Fibroblast of skin of right quadriceps (primary cell): Measurements from ENCODE around the gene HTT-AS.
"Not testable (repeated sequence)": the region's sequence is repeated elsewhere in the genome, so short reads cannot be mapped to it uniquely, and the experiment has no call there.

Source experiments
- DNase-seq: peaks from one replicate; pipeline ENCODE4 v3.0.0-alpha.2; 2013

The HTT-AS gene

GRCh38 chr4:3051141-3051897, 23.0 kb downstream of the HTT-AS start:
- not testable (repeated sequence) for DNase-seq

GRCh38 chr4:3047464-3048286, 26.7 kb downstream of the HTT-AS start:
- peak; percentile 23 for DNase-seq

- no peak for DNase-seq
These were observed 27.7 kb downstream of the HTT-AS start for GRCh38 chr4:3046623-3047022.

GRCh38 chr4:3046162-3046561, 28.2 kb downstream of the HTT-AS start:
- no peak for DNase-seq

- DNase-seq, result peak; percentile 64
These were observed 29.2 kb downstream of the HTT-AS start for GRCh38 chr4:3044870-3045819.

DNA sequence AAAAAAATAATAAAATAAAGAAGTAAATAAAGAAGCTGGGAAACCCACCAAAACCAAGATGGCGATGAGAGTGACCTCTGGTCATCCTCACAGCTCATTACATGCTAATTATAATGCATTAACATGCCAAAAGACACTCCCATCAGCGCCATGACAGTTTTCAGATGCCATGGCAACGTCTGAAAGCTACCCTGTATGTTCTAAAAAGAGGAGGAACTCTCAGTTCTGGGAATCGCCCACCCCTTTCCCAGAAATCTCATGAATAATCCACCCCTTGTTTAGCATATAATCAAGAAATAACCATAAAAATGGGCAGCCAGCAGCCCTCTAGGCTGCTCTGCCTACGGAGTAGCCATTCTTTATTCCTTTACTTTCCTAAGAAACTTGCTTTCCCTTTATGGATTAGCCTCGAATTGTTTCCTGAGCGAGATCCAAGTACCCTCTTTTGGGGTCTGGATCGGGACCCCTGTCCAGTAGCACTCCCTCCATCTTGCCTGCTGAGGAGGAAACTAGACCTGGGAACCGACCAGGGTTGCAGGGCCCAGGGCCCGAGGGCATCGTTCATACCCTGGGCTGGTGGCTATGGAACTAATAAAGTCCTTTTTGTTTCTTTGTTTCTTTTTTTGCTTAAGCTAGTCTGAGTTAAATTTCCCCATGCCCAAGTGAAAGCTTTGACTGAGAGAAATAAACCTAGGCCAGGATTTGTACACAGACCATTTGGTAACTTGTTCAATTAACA, 30.9 kb downstream of the HTT-AS start:
- DNase-seq, result no peak

GRCh38 chr4:3042226-3042625, 32.1 kb downstream of the HTT-AS start:
- no peak for DNase-seq

GRCh38 chr4:3041192-3042142, 32.9 kb downstream of the HTT-AS start:
- DNase-seq, result peak; percentile 43

DNA sequence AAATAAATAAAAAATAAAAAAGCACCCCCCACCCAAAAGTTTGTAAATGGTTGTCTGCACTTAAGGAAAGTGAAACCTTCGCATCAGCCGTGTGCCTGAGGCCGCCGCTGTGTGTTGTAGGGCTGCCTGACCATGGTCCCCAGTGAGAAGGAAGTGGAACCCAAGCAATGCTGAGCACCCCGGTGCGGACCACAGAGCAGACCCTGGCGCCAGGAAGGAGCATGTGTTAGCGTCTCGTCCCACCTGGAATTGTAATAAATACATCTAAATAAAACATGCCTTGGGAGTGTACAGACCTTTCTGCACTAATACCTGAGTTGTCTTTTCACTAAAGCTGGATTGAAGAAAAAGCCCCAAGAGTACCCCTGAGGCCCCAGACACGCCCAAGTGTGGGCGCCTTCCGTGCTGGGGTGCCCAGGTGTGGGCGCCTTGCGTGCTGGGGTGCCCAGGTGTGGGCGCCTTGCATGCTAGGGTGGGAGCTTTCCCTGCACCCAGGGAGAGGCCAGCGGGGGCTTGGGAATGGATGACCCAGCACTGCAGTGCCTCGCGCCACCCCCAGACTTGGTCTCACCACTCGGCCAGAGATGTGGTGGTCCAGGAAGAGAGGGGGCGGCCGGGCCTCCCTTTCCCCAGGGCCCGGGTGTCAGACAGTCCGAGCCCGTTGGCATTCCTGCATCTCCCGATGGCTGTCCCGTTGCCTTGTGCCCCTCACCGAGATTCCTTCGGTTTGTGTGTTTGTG, 33.7 kb downstream of the HTT-AS start:
- DNase-seq, result no peak

DNA sequence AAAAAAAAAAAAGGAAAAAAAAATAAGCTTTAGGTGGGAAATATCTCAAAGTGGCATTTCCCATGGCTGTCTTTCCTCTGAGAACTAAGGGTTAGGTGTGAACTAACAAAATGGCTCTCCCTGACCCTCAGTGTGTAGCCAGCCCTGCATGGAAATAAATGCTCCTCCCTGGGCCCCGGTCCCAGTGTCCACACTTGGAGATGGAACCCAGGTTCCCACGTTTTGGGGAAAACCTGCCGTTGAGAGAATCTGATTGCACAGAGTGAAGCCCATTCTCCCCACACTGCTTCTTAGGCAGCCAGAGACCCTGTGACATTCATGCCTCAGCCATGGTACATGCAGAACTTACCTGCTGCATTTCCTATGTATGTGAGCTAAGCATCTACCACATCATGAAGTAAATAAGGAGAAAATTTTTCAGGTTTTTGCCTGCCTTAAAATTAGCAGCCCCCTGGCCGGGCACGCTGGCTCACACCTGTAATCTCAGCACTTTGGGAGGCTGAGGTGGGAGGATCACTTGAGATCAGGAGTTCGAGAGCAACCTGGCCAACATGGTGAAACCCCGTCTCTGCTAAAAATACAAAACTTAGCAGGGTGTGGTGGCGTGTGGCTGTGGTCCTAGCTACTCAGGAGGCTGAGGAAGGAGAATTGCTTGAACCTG, 34.5 kb downstream of the HTT-AS start:
- no peak for DNase-seq

GRCh38 chr4:3037957-3038461, 36.3 kb downstream of the HTT-AS start:
- DNase-seq, result no peak

DNA sequence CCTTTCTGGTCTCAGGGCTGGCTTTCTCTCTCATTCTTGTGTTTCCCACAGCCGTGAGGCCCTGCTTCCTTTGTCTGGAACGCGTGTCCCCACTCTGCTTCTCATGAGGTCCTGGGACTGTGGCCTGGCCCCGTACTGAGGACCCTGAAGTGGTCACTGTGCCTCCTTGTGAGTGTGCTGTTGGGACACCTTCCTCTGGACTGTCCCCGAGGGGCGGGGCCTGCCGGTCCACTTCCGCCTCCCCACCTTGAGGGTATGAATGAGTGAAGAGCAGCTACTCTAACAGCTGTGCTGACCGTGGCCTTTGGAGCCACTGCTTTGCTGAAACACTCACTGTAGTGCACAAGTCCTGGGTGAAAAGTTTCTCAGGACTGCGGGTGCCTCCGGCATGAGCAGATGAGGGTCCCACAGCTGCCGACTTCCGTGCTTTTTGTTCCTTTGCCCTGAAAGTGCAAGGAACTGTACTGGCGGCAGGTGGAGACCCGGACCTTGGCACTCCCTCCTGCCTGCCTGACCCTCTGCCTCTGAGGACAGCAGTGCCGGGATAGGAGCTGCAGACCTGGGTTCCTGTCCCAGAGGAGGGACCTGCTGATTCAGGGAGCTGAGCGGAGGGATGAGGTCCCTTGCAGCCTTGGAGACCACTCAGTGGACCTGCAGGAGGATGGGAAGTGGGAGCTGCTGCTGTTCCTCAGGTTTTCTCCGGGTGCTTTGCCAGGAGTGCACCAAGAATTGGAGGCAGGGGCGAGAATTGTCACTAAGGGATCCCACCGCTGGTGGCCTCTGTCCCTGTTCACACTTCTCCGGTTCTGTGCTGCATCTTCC, 38.0 kb downstream of the HTT-AS start:
- DNase-seq, result no peak

DNA sequence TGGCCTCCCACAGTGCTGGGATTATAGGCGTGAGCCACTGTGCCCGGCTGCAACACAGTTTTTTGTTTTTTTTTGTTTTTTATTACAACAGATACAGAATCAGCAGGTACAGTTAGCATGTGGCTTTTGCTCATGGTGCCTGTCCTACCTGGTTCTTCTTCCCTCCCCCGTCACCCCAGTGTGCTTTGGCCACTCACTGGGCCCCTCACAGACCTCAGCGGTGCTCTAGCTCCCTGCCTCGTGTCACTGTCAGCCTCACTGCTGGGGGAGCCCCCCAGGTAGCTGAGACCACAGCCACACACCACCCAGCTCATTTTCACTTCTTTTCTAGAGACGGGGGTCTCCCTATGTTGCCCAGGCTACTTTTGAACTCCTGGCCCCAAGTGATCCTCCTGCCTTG, 38.7 kb downstream of the HTT-AS start:
- no peak for DNase-seq

- DNase-seq, result no peak
These were observed 39.1 kb downstream of the HTT-AS start for GRCh38 chr4:3035249-3035648.

DNA sequence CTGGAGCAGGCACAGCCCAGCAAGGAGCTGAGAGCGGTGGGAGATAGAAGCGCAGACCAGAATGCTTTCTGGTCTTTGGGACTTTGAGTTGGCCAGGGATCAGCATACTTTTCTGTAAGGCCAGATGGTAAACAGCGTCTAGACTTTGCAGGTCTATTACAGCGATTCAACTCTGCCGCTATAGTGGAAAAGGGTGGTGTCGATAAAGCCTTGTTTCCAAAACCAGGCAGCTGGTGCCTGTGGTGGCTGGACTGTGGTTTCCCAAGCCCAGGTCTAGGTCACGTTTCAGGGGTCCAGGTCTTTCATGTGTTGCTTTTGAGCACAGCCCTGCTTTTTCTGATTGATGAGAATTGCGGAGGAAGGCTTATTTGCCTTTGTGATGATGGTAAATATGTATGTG, 40.1 kb downstream of the HTT-AS start:
- DNase-seq, result no peak

- DNase-seq, result no peak
These were observed 42.8 kb downstream of the HTT-AS start for GRCh38 chr4:3031357-3032082.

- DNase-seq, result no peak
These were observed 43.6 kb downstream of the HTT-AS start for GRCh38 chr4:3030566-3031356.
